Endothelial cell of coronary artery (primary cell): ENCODE measurements around the gene ACVR2A. TPM values are rescaled to one million over a fixed set of nuclear protein-coding genes. Genes with fewer than 3 reads are reported as not detected.

Experiments
- total RNA-seq: library from RNA; depleted of rRNA; stranded (reverse); fragments of >200 nt; gene quantifications from 2 replicates; pipeline ENCODE4 v1.2.3, GENCODE V29; 2014

Gene ACVR2A
- 6.6 and 7.3 TPM in 2 replicates for total RNA-seq

DNA sequence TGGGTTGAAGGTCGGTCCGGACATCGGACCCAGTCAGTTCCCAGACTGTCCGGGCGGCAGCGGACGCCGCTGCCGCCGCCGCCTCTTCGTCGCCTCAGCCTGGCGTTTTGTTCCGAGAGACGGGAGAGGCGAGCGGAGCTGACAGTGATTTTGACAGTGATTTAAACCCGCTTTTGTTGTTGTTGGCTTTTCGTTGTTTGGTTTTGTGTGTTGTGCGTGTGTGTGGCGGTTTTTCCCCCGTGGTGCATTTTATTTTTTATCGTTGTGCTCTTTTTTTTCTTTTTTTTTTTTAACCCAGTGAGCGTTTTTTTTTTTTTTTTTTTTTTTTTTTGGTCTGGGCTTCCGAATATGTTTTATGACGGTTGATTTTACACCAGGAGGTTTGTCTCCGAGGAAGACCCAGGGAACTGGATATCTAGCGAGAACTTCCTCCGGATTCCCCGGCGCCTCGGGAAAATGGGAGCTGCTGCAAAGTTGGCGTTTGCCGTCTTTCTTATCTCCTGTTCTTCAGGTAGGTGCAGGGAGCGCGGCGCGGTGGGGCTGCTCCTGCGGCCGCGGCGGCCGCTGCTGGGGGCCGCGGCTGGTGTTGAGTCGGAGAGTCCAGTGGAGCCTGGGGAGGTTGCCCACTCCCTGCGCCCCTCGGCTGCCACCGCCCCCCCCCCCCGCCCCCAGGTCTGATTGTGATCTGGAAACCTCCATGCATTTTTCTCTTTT, at the start of gene ACVR2A:
Gene ACVR2A (plus strand): TSS at position 333 of the 714 bp plus-strand sequence. CDS start 124 bp downstream, at position 457.

Other genes with a start within 250 kb of the ACVR2A start
- 18.4 and 35.2 TPM in 2 replicates for gene ORC4, start 175.7 kb downstream of the ACVR2A start, total RNA-seq
- gene MBD5, start 176.1 kb downstream of the ACVR2A start, total RNA-seq = 10.3 and 17.3 TPM in 2 replicates